ENCODE measurements around the gene SEC14L5.

The SEC14L5 gene

GRCh38 chr16:4987250-4987579, 29.1 kb downstream of the SEC14L5 start:
- Histone ChIP-seq H3K36me3 (ENCODE audit: control insufficient read depth in 2 of 2, insufficient read depth in 2 of 2, low read length in 2 of 2) (no peaks in the 10 kb centered on the region), H3K27ac (ENCODE audit: low read length) (no peak overlapping the region), H3K9ac (ENCODE audit: low read length in 2 of 2) (no peak overlapping the region), H3K27me3 (ENCODE audit: control insufficient read depth in 1 of 2, insufficient read depth in 2 of 2, low read length in 2 of 2) (peaks cover 18 to 20% of the 10 kb centered on the region in 2 donors), H3K4me3 (ENCODE audit: low read length in 2 of 2) (no peak overlapping the region), H3K9me3 (ENCODE audit: control insufficient read depth in 2 of 2, low read length in 2 of 2) (peaks cover 0 to 5% of the 10 kb centered on the region in 2 donors), H3K4me1 (ENCODE audit: control insufficient read depth, insufficient read depth, low read length) (peaks cover 4% of the 10 kb centered on the region)

GRCh38 chr16:4987580-4988374, 29.6 kb downstream of the SEC14L5 start:
- Histone ChIP-seq H3K27me3 (ENCODE audit: control insufficient read depth in 1 of 2, insufficient read depth in 2 of 2, low read length in 2 of 2) (peaks cover 17 to 20% of the 10 kb centered on the region in 2 donors), H3K9me3 (ENCODE audit: control insufficient read depth in 2 of 2, low read length in 2 of 2) (peaks cover 0 to 5% of the 10 kb centered on the region in 2 donors), H3K27ac (ENCODE audit: low read length) (no peak overlapping the region), H3K4me3 (ENCODE audit: low read length in 2 of 2) (no peak overlapping the region), H3K36me3 (ENCODE audit: control insufficient read depth in 2 of 2, insufficient read depth in 2 of 2, low read length in 2 of 2) (no peaks in the 10 kb centered on the region), H3K4me1 (ENCODE audit: control insufficient read depth, insufficient read depth, low read length) (no peaks in the 10 kb centered on the region), H3K9ac (ENCODE audit: low read length in 2 of 2) (no peak overlapping the region)

GRCh38 chr16:4988647-4989046, 30.5 kb downstream of the SEC14L5 start:
- H3K4me1 ChIP-seq (ENCODE audit: control insufficient read depth, insufficient read depth, low read length) = no peaks in the 10 kb centered on the region
- H3K4me3 ChIP-seq (ENCODE audit: low read length in 2 of 2) = no peak overlapping the region
- H3K9me3 ChIP-seq (ENCODE audit: control insufficient read depth in 2 of 2, low read length in 2 of 2) = peaks cover 0 to 5% of the 10 kb centered on the region in 2 donors
- H3K27me3 ChIP-seq (ENCODE audit: control insufficient read depth in 1 of 2, insufficient read depth in 2 of 2, low read length in 2 of 2) = peaks cover 17 to 20% of the 10 kb centered on the region in 2 donors
- H3K27ac ChIP-seq (ENCODE audit: low read length) = no peak overlapping the region
- no peak overlapping the region for H3K9ac ChIP-seq (ENCODE audit: low read length in 2 of 2)
- H3K36me3 ChIP-seq (ENCODE audit: control insufficient read depth in 2 of 2, insufficient read depth in 2 of 2, low read length in 2 of 2) = no peaks in the 10 kb centered on the region

- H3K27ac ChIP-seq (ENCODE audit: low read length) = no peak overlapping the region
- no peak overlapping the region for H3K4me3 ChIP-seq (ENCODE audit: low read length in 2 of 2)
- H3K9ac ChIP-seq (ENCODE audit: low read length in 2 of 2) = no peak overlapping the region
- H3K27me3 ChIP-seq (ENCODE audit: control insufficient read depth in 1 of 2, insufficient read depth in 2 of 2, low read length in 2 of 2) = peaks cover 17 to 20% of the 10 kb centered on the region in 2 donors
- H3K9me3 ChIP-seq (ENCODE audit: control insufficient read depth in 2 of 2, low read length in 2 of 2) = peaks cover 0 to 5% of the 10 kb centered on the region in 2 donors
- H3K36me3 ChIP-seq (ENCODE audit: control insufficient read depth in 2 of 2, insufficient read depth in 2 of 2, low read length in 2 of 2) = no peaks in the 10 kb centered on the region
- H3K4me1 ChIP-seq (ENCODE audit: control insufficient read depth, insufficient read depth, low read length) = no peaks in the 10 kb centered on the region
These were observed 31.4 kb downstream of the SEC14L5 start for GRCh38 chr16:4989391-4990006.

- no peak overlapping the region for H3K27ac ChIP-seq (ENCODE audit: low read length)
- H3K9ac ChIP-seq (ENCODE audit: low read length in 2 of 2) = no peak overlapping the region
- H3K9me3 ChIP-seq (ENCODE audit: control insufficient read depth in 2 of 2, low read length in 2 of 2) = peaks cover 0 to 5% of the 10 kb centered on the region in 2 donors
- H3K27me3 ChIP-seq (ENCODE audit: control insufficient read depth in 1 of 2, insufficient read depth in 2 of 2, low read length in 2 of 2) = peaks cover 17 to 20% of the 10 kb centered on the region in 2 donors
- H3K4me3 ChIP-seq (ENCODE audit: low read length in 2 of 2) = no peak overlapping the region
- H3K4me1 ChIP-seq (ENCODE audit: control insufficient read depth, insufficient read depth, low read length) = no peaks in the 10 kb centered on the region
- no peaks in the 10 kb centered on the region for H3K36me3 ChIP-seq (ENCODE audit: control insufficient read depth in 2 of 2, insufficient read depth in 2 of 2, low read length in 2 of 2)
These were observed 32.3 kb downstream of the SEC14L5 start for GRCh38 chr16:4990415-4990814.

- H3K9me3 ChIP-seq (ENCODE audit: control insufficient read depth in 2 of 2, low read length in 2 of 2) = no peaks in the 10 kb centered on the region
- H3K27me3 ChIP-seq (ENCODE audit: control insufficient read depth in 1 of 2, insufficient read depth in 2 of 2, low read length in 2 of 2) = peaks cover 17 to 20% of the 10 kb centered on the region in 2 donors
- H3K4me1 ChIP-seq (ENCODE audit: control insufficient read depth, insufficient read depth, low read length) = no peaks in the 10 kb centered on the region
- H3K4me3 ChIP-seq (ENCODE audit: low read length in 2 of 2) = no peak overlapping the region
- no peak overlapping the region for H3K9ac ChIP-seq (ENCODE audit: low read length in 2 of 2)
- H3K27ac ChIP-seq (ENCODE audit: low read length) = no peak overlapping the region
- no peaks in the 10 kb centered on the region for H3K36me3 ChIP-seq (ENCODE audit: control insufficient read depth in 2 of 2, insufficient read depth in 2 of 2, low read length in 2 of 2)
These were observed 33.6 kb downstream of the SEC14L5 start for GRCh38 chr16:4991754-4992153.

- Histone ChIP-seq H3K36me3 (ENCODE audit: control insufficient read depth in 2 of 2, insufficient read depth in 2 of 2, low read length in 2 of 2) (no peaks in the 10 kb centered on the region), H3K4me1 (ENCODE audit: control insufficient read depth, insufficient read depth, low read length) (no peaks in the 10 kb centered on the region), H3K27me3 (ENCODE audit: control insufficient read depth in 1 of 2, insufficient read depth in 2 of 2, low read length in 2 of 2) (peaks cover 2 to 6% of the 10 kb centered on the region in 2 donors), H3K9me3 (ENCODE audit: control insufficient read depth in 2 of 2, low read length in 2 of 2) (no peaks in the 10 kb centered on the region), H3K27ac (ENCODE audit: low read length) (no peak overlapping the region), H3K4me3 (ENCODE audit: low read length in 2 of 2) (no peak overlapping the region), H3K9ac (ENCODE audit: low read length in 2 of 2) (no peak overlapping the region)
These were observed 36.7 kb downstream of the SEC14L5 start for GRCh38 chr16:4994719-4995434.

GRCh38 chr16:5000573-5001001, 42.5 kb downstream of the SEC14L5 start:
- H3K9ac ChIP-seq (ENCODE audit: low read length in 2 of 2) = no peak overlapping the region
- H3K27ac ChIP-seq (ENCODE audit: low read length) = no peak overlapping the region
- H3K4me3 ChIP-seq (ENCODE audit: low read length in 2 of 2) = no peak overlapping the region
- peaks cover 0 to 2% of the 10 kb centered on the region in 2 donors for H3K27me3 ChIP-seq (ENCODE audit: control insufficient read depth in 1 of 2, insufficient read depth in 2 of 2, low read length in 2 of 2)
- no peaks in the 10 kb centered on the region for H3K9me3 ChIP-seq (ENCODE audit: control insufficient read depth in 2 of 2, low read length in 2 of 2)
- no peaks in the 10 kb centered on the region for H3K4me1 ChIP-seq (ENCODE audit: control insufficient read depth, insufficient read depth, low read length)
- H3K36me3 ChIP-seq (ENCODE audit: control insufficient read depth in 2 of 2, insufficient read depth in 2 of 2, low read length in 2 of 2) = no peaks in the 10 kb centered on the region

- H3K9ac ChIP-seq (ENCODE audit: low read length in 2 of 2) = no peak overlapping the region
These were observed 43.4 kb downstream of the SEC14L5 start for GRCh38 chr16:5001571-5001970.

GRCh38 chr16:5001986-5002385, 43.9 kb downstream of the SEC14L5 start:
- Histone ChIP-seq H3K9me3 (ENCODE audit: control insufficient read depth in 2 of 2, low read length in 2 of 2) (no peaks in the 10 kb centered on the region), H3K9ac (ENCODE audit: low read length in 2 of 2) (no peak overlapping the region), H3K4me3 (ENCODE audit: low read length in 2 of 2) (no peak overlapping the region), H3K27ac (ENCODE audit: low read length) (no peak overlapping the region), H3K4me1 (ENCODE audit: control insufficient read depth, insufficient read depth, low read length) (no peaks in the 10 kb centered on the region), H3K36me3 (ENCODE audit: control insufficient read depth in 2 of 2, insufficient read depth in 2 of 2, low read length in 2 of 2) (no peaks in the 10 kb centered on the region), H3K27me3 (ENCODE audit: control insufficient read depth in 1 of 2, insufficient read depth in 2 of 2, low read length in 2 of 2) (peaks cover 0 to 2% of the 10 kb centered on the region in 2 donors)

More at GRCh38 chr16:5001571-5001970, 43.4 kb downstream of the SEC14L5 start:
- Histone ChIP-seq H3K27me3 (ENCODE audit: control insufficient read depth in 1 of 2, insufficient read depth in 2 of 2, low read length in 2 of 2) (peaks cover 0 to 2% of the 10 kb centered on the region in 2 donors), H3K9me3 (ENCODE audit: control insufficient read depth in 2 of 2, low read length in 2 of 2) (no peaks in the 10 kb centered on the region), H3K36me3 (ENCODE audit: control insufficient read depth in 2 of 2, insufficient read depth in 2 of 2, low read length in 2 of 2) (no peaks in the 10 kb centered on the region), H3K4me3 (ENCODE audit: low read length in 2 of 2) (no peak overlapping the region), H3K4me1 (ENCODE audit: control insufficient read depth, insufficient read depth, low read length) (no peaks in the 10 kb centered on the region), H3K27ac (ENCODE audit: low read length) (no peak overlapping the region)
